ENCODE measurements around the gene CYP3A5. TPM values are rescaled to one million over a fixed set of nuclear protein-coding genes. Genes with fewer than 3 reads are reported as not detected.

Gene CYP3A5
- total and polyA plus RNA-seq, 2 of the 4 experiments (the other 2 are of a cell fraction) = not detected

DNA sequence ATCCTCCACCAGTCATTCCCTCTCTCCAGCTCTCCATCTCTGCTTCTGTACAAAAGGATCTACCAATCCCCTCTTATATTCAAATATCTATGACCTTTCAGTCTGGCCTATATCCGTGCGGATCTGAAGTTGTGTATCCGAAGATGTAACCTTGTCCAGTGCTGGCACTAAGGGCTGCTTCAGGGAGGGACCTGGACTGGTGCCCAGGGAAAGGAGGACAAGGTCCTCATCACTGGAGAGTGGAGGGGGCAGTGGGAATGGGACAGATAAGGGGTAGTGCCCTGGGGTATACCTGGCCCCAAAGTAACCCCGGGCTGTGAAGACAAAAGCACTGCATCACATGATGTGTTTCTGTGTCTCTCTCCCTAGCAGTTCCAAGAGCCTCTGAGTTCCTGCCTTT is 80.0 kb downstream of the CYP3A5 start:
- H3K18ac ChIP-seq (ENCODE audit: low read depth, low read length) = no peak overlapping the region
- H3K23ac ChIP-seq (ENCODE audit: low read depth, low read length) = no peak overlapping the region
- dilution Hi-C loops (cut with HindIII; ENCODE audit: low sequenced_read_pairs, unreplicated experiment) = no loop called here
- no peak overlapping the region for H2BK15ac ChIP-seq (ENCODE audit: low read depth, low read length)
- H4K91ac ChIP-seq (ENCODE audit: insufficient read depth, low read depth, low read length) = no peak overlapping the region
- H3K9me3 ChIP-seq (ENCODE audit: control insufficient read depth, insufficient read depth, low read length) = no peaks in the 10 kb centered on the region
- intact Hi-C loops (cut with micrococcal nuclease) = no loop called here
- H4K8ac ChIP-seq (ENCODE audit: low read depth in 2 of 2, low read length in 2 of 2) = no peak overlapping the region
- no CpG with 5 or more reads among the region's 4 CpGs for WGBS, 2 experiments (ENCODE audit: extremely low coverage in 2 of 2, insufficient read length in 1 of 2)
- TF ChIP-seq, protein P1, sequence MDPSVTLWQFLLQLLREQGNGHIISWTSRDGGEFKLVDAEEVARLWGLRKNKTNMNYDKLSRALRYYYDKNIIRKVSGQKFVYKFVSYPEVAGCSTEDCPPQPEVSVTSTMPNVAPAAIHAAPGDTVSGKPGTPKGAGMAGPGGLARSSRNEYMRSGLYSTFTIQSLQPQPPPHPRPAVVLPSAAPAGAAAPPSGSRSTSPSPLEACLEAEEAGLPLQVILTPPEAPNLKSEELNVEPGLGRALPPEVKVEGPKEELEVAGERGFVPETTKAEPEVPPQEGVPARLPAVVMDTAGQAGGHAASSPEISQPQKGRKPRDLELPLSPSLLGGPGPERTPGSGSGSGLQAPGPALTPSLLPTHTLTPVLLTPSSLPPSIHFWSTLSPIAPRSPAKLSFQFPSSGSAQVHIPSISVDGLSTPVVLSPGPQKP (IDR thresholded peaks at IDR 0.05; ENCODE audit: borderline replicate concordance, low read depth, low read length) = no peak
- TF ChIP-seq MXI1 (IDR thresholded peaks at IDR 0.05; ENCODE audit: borderline replicate concordance, low read depth, low read length) (no peak), POLR2A (IDR thresholded peaks at IDR 0.05; ENCODE audit: low read depth, low read length) (no peak), RAD21 (IDR thresholded peaks at IDR 0.05; ENCODE audit: low read length) (no peak), RCOR1 (IDR thresholded peaks at IDR 0.05; ENCODE audit: insufficient replicate concordance, low read length) (no peak), NFE2L2 (IDR thresholded peaks at IDR 0.05; ENCODE audit: low read depth, low read length) (no peak), BHLHE40 (IDR thresholded peaks at IDR 0.05; ENCODE audit: low read depth, low read length) (no peak), CEBPB (IDR thresholded peaks at IDR 0.05; ENCODE audit: low read depth, low read length) (no peak), RFX5 (IDR thresholded peaks at IDR 0.05; ENCODE audit: low read depth, low read length) (no peak), FOS (IDR thresholded peaks at IDR 0.05; ENCODE audit: low read depth, low read length) (no peak)
- TF ChIP-seq, protein P2, sequence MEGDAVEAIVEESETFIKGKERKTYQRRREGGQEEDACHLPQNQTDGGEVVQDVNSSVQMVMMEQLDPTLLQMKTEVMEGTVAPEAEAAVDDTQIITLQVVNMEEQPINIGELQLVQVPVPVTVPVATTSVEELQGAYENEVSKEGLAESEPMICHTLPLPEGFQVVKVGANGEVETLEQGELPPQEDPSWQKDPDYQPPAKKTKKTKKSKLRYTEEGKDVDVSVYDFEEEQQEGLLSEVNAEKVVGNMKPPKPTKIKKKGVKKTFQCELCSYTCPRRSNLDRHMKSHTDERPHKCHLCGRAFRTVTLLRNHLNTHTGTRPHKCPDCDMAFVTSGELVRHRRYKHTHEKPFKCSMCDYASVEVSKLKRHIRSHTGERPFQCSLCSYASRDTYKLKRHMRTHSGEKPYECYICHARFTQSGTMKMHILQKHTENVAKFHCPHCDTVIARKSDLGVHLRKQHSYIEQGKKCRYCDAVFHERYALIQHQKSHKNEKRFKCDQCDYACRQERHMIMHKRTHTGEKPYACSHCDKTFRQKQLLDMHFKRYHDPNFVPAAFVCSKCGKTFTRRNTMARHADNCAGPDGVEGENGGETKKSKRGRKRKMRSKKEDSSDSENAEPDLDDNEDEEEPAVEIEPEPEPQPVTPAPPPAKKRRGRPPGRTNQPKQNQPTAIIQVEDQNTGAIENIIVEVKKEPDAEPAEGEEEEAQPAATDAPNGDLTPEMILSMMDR (conservative IDR thresholded peaks at IDR 0.05; ENCODE audit: low read depth, low read length) = no peak
- H2BK120ac ChIP-seq (ENCODE audit: low read depth, low read length) = no peak overlapping the region
- H3K56ac ChIP-seq (ENCODE audit: extremely low read depth, insufficient read depth, low read length) = no peak overlapping the region
- H3K4me3 ChIP-seq (ENCODE audit: insufficient read depth, low read depth, low read length) = no peak overlapping the region
- in situ Hi-C loops (cut with MboI; ENCODE audit: low sequenced_read_pairs) = no loop called here
- H3K36me3 ChIP-seq (ENCODE audit: control insufficient read depth, insufficient read depth, low read length) = no peaks in the 10 kb centered on the region
- H2AFZ ChIP-seq (replicated peaks; ENCODE audit: low read length, poor library complexity) = no peak overlapping the region
- H2BK5ac ChIP-seq (ENCODE audit: low read depth, low read length, poor library complexity, severe bottlenecking) = no peak overlapping the region
- no peak overlapping the region for H2BK20ac ChIP-seq (ENCODE audit: low read depth, low read length)
- H3K4me1 ChIP-seq (ENCODE audit: control insufficient read depth, insufficient read depth, low read length) = no peaks in the 10 kb centered on the region
- no peaks in the 10 kb centered on the region for H4K20me1 ChIP-seq (ENCODE audit: insufficient read depth, low read length)
- ATAC-seq (ENCODE audit: low read depth) (no peak), DNase-seq (no peak)
- no peak overlapping the region for H3K14ac ChIP-seq (replicated peaks; ENCODE audit: low read depth, low read length)
- H3K9ac ChIP-seq (ENCODE audit: low read depth, low read length) = no peak overlapping the region
- H2AK5ac ChIP-seq (ENCODE audit: low read depth, low read length) = no peak overlapping the region
- no peak overlapping the region for H3K4ac ChIP-seq (ENCODE audit: low read depth, low read length)
- no peaks in the 10 kb centered on the region for H3K79me1 ChIP-seq (ENCODE audit: low read depth in 1 of 2, low read length in 2 of 2)
- H3K4me2 ChIP-seq (ENCODE audit: low read depth, low read length) = no peak overlapping the region
- POLR2A ChIA-PET (ENCODE audit: unreplicated experiment) = no interaction called here
- BruUV-seq (replicated peaks) = no TSS peak
- H2AK9ac ChIP-seq (replicated peaks; ENCODE audit: low read depth, low read length, poor library complexity) = no peak overlapping the region
- CTCF ChIA-PET = no interaction called here
- no peak overlapping the region for H3K27ac ChIP-seq (ENCODE audit: insufficient read depth, low read length)
- H3K27me3 ChIP-seq (ENCODE audit: control insufficient read depth, insufficient read depth, low read length) = no peaks in the 10 kb centered on the region
- no peak overlapping the region for H4K5ac ChIP-seq (ENCODE audit: low read depth, low read length)
- no peaks in the 10 kb centered on the region; the same call in 1 of the 2 replicates for H3K9me1 ChIP-seq (ENCODE audit: insufficient read depth, low read length)

Data from IMR-90 (cell line).